GM18870 (cell line): Measurements from ENCODE around the gene TXNIP.
"Not testable (repeated sequence)": the region's sequence is repeated elsewhere in the genome, so short reads cannot be mapped to it uniquely, and the experiment has no call there.

ENCODE experiments used
- ATAC-seq: cut with Tn5 transposase; IDR thresholded peaks from one replicate; pipeline ENCODE4 v1.9.1; 2021; ENCODE audit warnings: moderate library complexity; ENCODE audit not compliant: unreplicated experiment

The TXNIP gene, protein sequence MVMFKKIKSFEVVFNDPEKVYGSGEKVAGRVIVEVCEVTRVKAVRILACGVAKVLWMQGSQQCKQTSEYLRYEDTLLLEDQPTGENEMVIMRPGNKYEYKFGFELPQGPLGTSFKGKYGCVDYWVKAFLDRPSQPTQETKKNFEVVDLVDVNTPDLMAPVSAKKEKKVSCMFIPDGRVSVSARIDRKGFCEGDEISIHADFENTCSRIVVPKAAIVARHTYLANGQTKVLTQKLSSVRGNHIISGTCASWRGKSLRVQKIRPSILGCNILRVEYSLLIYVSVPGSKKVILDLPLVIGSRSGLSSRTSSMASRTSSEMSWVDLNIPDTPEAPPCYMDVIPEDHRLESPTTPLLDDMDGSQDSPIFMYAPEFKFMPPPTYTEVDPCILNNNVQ

GRCh38 chr1:145996433-145997015, at the start of gene TXNIP:
TSS of gene TXNIP (minus strand) at chr1:145996579. CDS start at chr1:145996266, 313 bp downstream.
- ATAC-seq, result peak; percentile 79

- ATAC-seq, result no peak
Measured at GRCh38 chr1:146039844-146040194, 43.4 kb upstream of the TXNIP start.

DNA sequence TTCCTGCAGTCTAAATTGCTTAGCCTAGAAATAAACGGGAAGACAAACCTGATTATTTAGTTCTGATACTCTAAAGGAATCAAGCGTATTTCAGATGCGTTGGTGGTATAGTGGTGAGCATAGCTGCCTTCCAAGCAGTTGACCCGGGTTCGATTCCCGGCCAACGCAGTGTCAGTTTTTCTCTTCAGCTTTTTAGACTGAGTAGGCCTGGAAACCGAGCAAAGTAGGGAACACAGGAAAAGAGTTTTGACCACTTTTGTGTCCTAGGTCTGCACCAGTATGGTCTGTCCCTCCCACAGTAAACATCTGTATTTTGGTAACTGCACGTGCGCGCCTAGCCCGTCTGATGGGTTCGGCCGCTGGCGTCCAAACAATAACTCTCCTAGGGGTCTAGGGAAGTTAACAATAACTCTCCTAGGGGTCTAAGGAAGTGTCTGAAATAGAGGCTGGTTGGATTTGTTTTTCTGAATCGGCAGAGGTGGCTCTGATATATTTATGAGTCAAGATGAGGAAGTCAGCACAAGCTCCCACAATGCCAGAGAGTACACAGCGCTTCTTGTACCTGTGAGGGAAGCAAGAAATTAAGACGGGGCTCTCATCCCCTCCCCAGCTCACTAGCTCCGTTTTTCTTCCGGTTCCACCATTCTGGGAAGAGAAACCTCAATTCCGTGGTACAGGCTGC, 40.7 kb upstream of the TXNIP start:
- peak; percentile 44 for ATAC-seq

DNA sequence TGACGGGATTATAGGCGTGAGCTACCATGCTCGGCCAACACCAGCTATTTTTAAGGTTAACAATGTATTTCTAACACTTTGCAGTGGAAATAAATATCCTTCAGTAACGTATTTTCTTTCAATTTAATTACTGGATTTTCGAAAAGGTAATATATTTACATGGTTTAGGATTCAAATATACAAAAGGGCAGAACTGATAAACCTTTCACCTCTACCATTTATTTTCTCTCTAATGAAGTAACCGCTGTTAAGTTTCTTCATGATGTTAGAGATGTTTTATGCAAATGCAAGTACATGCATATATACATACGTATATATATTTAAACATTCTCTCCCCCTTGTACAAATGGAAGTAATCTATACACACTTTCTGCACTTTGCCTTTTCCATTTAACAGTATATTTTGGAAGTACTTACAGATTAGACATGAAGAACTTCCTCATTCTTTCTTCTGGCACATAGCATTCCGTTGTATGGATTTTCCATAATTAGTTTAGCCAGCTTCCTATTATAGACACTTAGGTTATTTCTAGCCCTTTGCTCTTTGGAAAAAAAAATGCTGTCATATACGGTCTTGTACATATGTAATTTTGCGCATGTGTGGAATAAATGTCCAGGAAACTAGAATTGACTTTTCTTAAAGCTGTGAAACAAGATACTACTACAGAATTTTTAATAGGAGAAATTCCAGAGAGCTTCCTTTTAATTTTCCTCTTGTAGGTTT, 40.0 kb upstream of the TXNIP start:
- peak; percentile 2 for ATAC-seq

DNA sequence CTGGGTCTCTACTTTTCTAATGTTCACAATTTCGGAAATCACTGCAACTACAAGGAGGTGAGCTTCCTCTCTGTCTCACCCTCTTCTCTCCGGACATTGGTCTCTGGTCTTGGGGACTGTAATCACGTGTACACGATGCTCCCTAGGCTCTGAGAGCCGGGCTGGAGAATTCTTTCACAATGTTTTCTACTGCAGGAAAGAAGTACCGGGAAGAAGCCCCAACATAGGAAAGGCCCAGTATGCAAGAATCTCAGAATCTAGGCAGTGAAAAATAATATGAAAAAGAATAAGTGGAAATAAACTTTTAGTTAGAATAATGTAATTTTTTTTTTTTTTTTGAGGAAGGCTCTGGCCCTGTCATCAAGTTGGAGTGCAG, 38.7 kb upstream of the TXNIP start:
- no peak for ATAC-seq

DNA sequence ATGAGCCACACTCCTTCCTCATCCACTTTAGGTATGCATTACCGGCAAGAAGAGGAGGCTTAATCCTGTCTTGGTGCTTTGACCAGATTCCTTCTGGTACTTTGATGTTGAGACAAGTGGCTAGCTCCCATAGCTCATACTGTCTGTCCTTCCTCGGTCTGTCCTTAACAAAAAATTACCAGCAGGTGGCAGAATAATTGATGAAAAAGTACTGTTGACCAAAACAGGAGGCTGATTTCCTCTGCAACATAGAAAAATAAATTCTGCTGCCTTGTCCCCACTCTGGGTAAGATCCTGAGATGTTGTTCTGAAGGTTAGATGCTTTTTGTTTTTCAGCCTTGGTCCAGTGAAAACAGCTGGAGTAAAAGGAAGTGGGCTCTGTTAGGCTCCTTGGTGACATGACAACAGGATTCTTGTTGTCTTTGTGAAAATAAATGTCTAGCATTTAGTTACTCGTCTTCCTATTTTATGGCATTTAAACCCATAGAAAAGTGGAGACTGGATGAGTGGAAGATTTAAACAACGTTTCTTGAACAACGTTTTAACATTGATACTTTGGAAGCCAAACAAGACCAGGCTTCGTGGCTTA, 36.3 kb upstream of the TXNIP start:
- no peak for ATAC-seq

- no peak for ATAC-seq
Measured at GRCh38 chr1:146031476-146031875, 35.1 kb upstream of the TXNIP start.

DNA sequence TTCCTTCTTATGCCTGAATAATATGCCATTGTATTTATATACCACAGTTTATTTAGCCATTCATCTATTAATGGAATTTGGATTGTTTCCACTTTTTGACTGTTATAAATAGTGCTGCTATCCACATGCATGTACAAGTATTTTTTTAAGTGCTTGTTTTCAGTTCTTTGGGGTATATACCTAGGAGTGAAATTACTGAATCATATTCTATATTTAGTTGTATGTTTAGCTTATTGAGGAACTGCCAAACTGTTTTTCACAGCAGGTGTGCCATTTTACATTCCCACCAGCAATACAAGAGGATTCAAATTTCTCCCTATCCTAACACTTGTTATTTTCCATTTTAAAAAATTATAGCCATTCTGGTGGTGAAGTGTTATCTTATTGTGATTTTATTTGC, 32.7 kb upstream of the TXNIP start:
- no peak for ATAC-seq

DNA sequence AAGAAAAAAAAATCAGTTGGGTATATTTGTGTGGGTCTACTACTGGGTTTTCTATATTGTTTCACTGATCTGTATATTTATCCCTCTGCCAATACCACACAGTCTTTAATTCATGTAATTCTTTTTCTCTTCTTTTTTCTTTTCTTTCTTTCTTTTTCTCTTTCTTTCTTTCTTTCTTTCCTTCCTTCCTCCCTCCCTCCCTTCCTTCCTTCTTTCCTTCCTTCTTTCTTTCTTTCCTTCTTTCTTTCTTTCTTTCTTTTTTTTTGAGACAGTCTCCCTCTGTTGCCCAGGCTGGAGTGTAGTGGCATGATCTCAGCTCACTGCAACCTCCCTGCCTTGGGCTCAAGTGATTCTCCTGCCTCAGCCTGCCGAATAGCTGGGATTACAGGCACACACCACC, 30.3 kb upstream of the TXNIP start:
- not testable (repeated sequence) for ATAC-seq

GRCh38 chr1:146025787-146026495, 29.6 kb upstream of the TXNIP start:
- not testable (repeated sequence) for ATAC-seq

DNA sequence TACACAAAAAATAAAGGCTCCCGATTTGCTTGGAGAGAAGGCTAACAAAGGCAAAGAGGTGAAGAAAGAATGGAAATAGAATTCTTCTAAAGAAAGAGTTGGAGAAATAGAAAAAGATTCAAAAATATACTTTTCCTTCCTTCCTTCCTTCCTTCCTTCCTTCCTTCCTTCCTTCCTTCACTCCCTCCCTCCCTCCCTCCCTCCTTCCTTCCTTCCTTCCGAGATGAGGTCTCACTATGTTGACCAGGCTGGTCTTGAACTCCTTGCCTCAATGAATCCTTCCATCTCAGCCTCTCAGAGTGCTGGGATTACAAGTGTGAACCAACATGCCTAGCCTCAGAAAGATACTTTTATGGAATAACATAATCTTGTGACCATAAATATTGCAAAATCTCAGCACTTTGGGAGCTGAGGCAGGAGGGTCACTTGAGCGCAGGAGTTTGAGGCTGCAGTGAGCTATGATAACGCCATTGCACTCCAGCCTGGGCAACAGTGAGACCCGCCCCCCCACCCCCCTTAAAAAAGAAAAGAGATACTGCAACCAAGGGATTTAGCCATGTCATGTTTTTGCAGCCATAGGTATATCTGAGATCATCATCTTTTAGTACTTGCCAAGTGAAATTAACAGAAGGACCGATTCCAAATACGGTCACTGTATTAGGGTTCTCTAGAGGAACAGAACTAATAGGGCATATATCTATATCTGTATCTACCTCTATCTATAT, 26.2 kb upstream of the TXNIP start:
- ATAC-seq, result no peak

DNA sequence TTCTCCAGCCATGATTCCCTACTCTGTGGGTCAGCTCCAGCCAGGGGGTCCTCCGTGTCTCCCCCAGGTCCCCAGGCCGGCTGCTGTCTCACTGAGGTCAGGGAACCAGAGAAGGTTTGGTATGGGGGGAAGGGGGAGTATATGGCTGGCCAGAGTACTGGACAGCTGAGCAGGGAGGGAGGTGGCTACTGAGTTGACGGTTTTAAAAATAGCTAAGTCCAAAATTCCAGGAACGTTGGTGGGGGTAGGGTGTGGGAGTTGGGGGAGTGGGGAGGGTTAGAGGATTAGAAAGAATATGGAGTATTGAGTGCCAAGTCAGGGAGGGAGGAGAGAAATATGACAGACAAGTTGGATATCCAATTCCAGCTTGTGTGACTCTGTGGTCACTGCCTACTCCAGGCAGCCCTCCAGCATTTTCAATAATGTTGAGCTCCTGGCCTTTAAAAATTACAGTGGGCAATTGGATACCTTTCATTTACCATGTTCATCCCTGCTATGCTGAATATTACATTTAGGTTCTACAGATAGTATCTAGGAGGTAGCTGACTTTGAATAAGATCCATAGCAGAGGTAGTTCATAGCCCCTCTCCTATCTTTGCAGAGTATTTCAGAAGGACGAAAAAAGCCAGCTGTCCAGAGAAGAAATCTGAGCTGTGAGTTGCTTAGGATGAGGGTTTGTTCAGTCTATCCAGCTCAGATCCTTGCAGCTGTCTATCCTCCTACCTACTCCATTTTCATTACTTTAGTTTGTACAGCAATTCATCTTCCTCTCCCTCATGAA, 25.4 kb upstream of the TXNIP start, which contains the start of gene HJV:
Gene HJV, minus strand, starts transcription at position 114 of the 781 bp plus-strand sequence. CDS start 1,504 bp downstream, outside the sequence.
- ATAC-seq, result no peak

DNA sequence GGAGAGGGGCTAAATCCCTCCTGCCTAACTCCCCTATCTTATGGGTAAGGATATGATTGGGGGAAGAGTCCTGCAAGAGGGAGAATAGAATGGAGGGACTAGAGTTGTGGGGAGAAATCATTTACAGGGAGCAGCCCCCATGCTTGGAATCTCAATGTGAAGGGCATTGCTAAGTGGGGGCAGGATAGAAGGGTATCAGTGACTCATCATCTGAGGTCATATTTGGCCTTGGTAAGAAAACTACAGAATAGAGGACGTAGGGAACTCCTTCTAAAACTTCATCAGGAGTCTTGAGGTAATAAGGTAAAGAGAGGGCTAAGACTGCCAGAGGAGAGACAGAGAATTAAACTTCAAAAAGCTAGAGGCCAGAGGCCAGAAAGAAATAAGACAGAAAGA, 24.7 kb upstream of the TXNIP start:
- no peak for ATAC-seq

DNA sequence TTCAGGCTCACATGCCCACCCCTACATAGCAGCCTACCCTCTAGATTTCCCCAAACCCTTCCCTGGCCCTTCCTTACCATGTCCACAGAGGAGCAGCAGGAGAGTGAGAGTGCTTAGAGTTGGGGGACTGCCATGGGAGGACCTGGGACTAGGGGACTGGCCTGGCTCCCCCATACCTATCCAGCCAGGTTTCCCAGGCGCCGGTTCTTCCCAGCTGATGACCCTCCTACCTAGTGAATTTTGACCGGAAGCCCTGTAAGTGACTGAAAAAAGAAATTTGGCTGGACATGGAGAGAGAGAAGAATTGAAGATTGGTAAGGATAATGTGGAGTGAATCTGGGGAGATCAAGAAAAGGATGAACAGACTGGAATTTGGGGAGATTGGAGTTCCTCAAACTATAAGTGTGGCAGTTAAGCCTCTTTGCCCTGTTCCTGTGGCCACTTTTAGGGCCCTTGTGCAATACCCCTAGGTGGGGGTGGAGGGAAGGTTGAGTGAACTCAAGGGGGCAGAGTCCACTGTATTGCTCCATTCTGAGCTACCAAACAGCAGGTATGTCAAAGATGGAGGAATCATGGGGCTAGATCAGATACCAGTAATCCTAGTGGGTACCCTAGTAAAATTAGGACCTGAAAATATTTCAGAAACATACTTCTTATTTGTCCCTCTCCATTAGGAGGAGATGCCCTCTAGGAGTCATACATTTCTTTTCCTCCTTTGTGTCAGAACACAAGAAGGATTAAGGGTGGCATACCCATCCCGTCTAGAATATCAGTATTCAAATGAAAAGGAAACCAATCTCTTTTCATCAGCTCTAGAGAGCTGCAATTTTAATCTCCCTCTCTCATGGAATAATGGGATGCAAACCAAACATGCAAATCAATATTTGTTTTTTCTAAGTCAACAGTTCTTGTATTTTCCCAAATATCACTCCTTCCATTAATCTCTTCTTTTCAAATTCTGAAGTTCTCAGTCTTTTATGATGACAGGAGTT, 24.0 kb upstream of the TXNIP start:
- no peak for ATAC-seq

DNA sequence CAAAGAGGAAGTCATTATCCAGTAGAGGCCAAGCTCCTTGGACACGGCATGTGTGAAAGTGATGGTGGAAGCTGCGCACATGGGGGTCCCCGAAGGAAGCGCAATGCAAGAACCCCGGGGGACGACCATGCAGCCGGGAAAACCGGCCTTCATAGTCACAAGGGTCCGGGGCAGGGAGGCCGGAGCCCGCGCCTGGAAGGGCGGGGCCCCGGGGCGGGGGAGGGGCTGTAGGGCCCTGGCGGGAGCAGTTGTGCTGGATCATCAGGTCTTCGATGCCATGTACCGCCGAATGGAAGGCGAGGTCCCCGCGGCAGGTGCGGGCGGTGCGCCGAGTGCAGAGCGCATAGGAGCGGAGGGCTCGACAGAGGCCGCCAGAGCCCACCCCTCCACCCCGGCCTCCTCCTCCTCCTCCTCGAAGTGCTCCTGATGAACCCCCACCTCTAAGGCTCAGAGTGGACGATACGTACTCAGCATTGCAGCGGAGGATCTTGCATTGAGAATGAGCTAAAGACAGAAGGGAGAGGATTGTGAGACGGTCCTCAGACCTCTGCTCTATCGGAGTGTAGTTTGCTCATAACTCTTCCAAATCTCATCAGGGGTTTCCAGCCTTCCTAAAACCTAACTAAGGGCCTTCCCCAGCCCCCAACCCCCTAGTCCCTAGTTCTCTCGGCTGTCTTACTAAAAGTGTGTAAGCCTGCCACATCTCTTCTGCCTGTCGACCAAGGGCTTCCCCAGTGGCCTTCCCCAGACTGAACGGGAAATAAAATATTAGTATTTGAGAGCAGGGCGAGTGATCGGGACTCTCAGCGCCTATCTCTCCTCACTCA, 23.1 kb upstream of the TXNIP start:
- no peak for ATAC-seq

DNA sequence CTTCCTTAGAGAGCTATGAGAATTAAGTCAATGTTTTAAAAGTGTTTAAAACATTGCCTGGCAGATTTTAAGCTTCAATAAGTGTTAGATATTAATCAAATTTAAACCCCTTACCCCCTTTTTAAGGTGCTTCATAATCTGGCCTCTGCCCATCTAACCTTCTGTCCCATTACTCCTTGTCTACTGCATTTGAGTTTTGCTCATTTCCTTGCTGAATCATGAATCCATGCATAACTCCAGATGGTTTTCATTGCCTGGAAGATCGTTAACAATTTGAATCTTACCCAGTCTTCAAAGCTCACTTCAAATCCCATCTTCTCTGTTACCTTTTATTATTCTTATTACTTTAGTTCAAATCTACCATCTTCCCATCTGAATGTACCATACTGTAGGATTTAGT, 20.5 kb upstream of the TXNIP start:
- no peak for ATAC-seq

DNA sequence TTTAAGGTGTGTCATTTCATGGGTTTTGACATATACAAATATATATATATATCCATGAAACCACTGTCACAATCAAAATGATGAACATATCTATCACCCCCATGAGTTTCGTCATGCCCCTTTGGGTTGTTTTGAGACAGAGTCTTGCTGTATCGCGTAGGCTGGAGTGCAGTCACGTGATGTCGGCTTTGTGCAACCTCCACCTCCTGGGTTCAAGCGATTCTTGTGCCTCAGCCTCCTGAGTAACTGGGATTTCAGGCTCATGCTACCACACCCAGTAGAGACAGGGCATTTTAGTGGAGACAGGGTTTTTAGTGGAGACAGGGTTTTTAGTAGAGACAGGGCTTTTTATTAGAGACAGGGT, 17.2 kb upstream of the TXNIP start:
- no peak for ATAC-seq
